GM18907 (cell line): Measurements from ENCODE around the gene PRRX2.
"Not testable (repeated sequence)": the region's sequence is repeated elsewhere in the genome, so short reads cannot be mapped to it uniquely, and the experiment has no call there.

Source experiments
- ATAC-seq: cut with Tn5 transposase; IDR thresholded peaks from one replicate; pipeline ENCODE4 v1.9.1; 2021; ENCODE audit warnings: mild to moderate bottlenecking, moderate library complexity; ENCODE audit not compliant: unreplicated experiment

Gene PRRX2

GRCh38 chr9:129636343-129636742 lies 29.1 kb upstream of the PRRX2 start:
- not testable (repeated sequence) for ATAC-seq

- ATAC-seq, result no peak
Measured at GRCh38 chr9:129637102-129637501, 28.3 kb upstream of the PRRX2 start.

- ATAC-seq, result no peak
Measured at GRCh38 chr9:129637673-129638439, 27.6 kb upstream of the PRRX2 start.

- ATAC-seq, result no peak
Measured at GRCh38 chr9:129639034-129639630, 26.3 kb upstream of the PRRX2 start.

GRCh38 chr9:129639756-129640085 lies 25.7 kb upstream of the PRRX2 start:
- no peak for ATAC-seq

GRCh38 chr9:129640086-129640870 lies 25.2 kb upstream of the PRRX2 start:
- ATAC-seq, result no peak

GRCh38 chr9:129640871-129641749 lies 24.3 kb upstream of the PRRX2 start:
- no peak for ATAC-seq

GRCh38 chr9:129641750-129642585 lies 23.5 kb upstream of the PRRX2 start, which contains the start of gene ASB6:
Gene ASB6, minus strand, starts transcription at chr9:129642151. Its CDS starts 152 bp downstream, at chr9:129641999.
- peak; percentile 89 for ATAC-seq

- ATAC-seq, result no peak
Measured at GRCh38 chr9:129643706-129644105, 21.7 kb upstream of the PRRX2 start.

- no peak for ATAC-seq
Measured at GRCh38 chr9:129644365-129644764, 21.1 kb upstream of the PRRX2 start.

GRCh38 chr9:129644902-129645301 lies 20.5 kb upstream of the PRRX2 start:
- ATAC-seq, result no peak

- no peak for ATAC-seq
Measured at GRCh38 chr9:129646252-129646651, 19.2 kb upstream of the PRRX2 start.

GRCh38 chr9:129646654-129647053 lies 18.8 kb upstream of the PRRX2 start:
- ATAC-seq, result no peak

GRCh38 chr9:129647635-129648034 lies 17.8 kb upstream of the PRRX2 start:
- no peak for ATAC-seq

- ATAC-seq, result no peak
Measured at GRCh38 chr9:129648092-129648763, 17.2 kb upstream of the PRRX2 start.

GRCh38 chr9:129648764-129649115 lies 16.7 kb upstream of the PRRX2 start:
- no peak for ATAC-seq

GRCh38 chr9:129649726-129650679 lies 15.4 kb upstream of the PRRX2 start:
- no peak for ATAC-seq

GRCh38 chr9:129650680-129651235 lies 14.7 kb upstream of the PRRX2 start:
- no peak for ATAC-seq
